Activated B cell treated with CpG ODN at 0.5 μM for 24 hours (primary cell): Measurements from ENCODE around the gene FARSA. TPM values are rescaled to one million over a fixed set of nuclear protein-coding genes. Genes with fewer than 3 reads are reported as not detected.

Source experiments
- ATAC-seq: fragments of 200-7000 bp; cut with Tn5 transposase; one replicate; pipeline ENCODE4 v1.10.0; 2021; ENCODE audit warnings: low read depth, mild to moderate bottlenecking, moderate library complexity
- CTCF ChIA-PET: fragments of 350-600 bp; sonication (Branson Sonifier 250); formaldehyde crosslinking; loops from one replicate; lab custom pipeline; 2021; ENCODE audit warnings: antibody characterized with exemption; lab: Charles Lee
- POLR2A ChIA-PET: fragments of 350-600 bp; sonication (Branson Sonifier 250); formaldehyde crosslinking; loops from one replicate; lab custom pipeline; 2021; ENCODE audit warnings: antibody characterized with exemption; lab: Charles Lee
- DNase-seq: peaks from one replicate; pipeline ENCODE4 v3.0.0; 2022
- H3K27ac Mint-ChIP-seq: one replicate; pipeline ENCODE4 v1.8.0; 2020; ENCODE audit warnings: mixed read lengths
- H3K27me3 Mint-ChIP-seq: one replicate; pipeline ENCODE4 v1.8.0; 2021; ENCODE audit warnings: mixed read lengths
- H3K36me3 Mint-ChIP-seq: one replicate; pipeline ENCODE4 v1.8.0; 2021; ENCODE audit warnings: low read depth, mixed read lengths
- H3K4me1 Mint-ChIP-seq: one replicate; pipeline ENCODE4 v1.8.0; 2021; ENCODE audit warnings: mixed read lengths
- H3K4me3 Mint-ChIP-seq: one replicate; pipeline ENCODE4 v1.8.0; 2020; ENCODE audit warnings: mild to moderate bottlenecking, mixed read lengths
- H3K9me3 Mint-ChIP-seq: one replicate; pipeline ENCODE4 v1.8.0; 2020; ENCODE audit warnings: mixed read lengths
- CTCF ChIP-seq: fragments of 200-600 bp; IDR thresholded peaks from one replicate; pipeline ENCODE4 v1.8.0; 2022; ENCODE audit warnings: antibody characterized with exemption, mild to moderate bottlenecking
- intact Hi-C: fragments of 100-400 bp; cut with micrococcal nuclease; formaldehyde crosslinking; loops from one replicate; pipeline ENCODE4 v1.15.1; 2024
- total RNA-seq: library from RNA; stranded (reverse); gene quantifications from 2 replicates; pipeline ENCODE4 v1.2.3, GENCODE V29; 2022

Gene FARSA
- total RNA-seq, 1 donor from 2014 or later: 76.1 TPM

DNA sequence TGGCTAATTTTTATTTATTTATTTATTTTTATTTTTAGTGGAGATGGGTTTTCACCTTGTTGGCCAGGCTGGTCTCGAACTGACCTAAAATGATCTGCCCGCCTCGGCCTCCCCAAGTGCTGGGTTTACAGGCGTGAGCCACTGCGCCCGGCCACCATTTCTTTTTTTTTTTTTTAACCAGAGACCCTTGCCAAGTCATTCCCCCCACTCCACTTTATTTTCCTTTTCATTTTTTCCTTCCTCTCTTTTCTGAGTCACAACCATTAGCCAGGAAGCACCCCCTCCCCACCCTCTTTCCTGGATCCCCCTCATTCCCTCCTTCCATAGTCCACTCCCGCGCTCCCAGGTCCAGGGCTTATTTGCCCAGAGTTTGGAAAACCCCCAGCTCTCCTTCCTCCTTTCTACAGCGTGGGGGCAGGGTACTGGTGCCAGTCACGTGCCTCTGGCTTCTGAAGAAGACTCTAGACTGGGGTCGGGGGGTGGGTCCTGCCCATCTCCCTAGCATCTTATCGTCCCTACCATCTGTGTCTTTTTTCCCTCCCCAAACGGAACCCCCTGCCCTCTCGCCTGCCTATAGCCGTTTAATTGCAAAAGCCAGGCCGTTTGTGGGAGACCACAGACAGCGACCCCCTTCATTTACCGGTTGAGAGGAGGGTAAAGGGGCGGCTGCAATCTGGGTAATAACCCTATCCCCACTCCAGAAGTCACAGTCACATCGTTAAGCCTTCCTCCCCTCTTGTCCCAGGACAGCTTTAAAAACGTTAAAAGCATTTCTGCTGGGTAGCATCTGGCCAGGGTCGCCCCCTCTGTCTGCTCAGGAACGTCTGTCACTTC lies 3.8 kb upstream of the FARSA start:
- ATAC-seq (no peak), DNase-seq (no peak)
- ChIA-PET POLR2A (interaction anchor here (0.6 to 3.3 kb wide), 22 partner anchors 9 to 1070 kb away, joined by 3 to 37 read pairs (median 5); partner anchors contain the start of genes DNASE2, GADD45GIP1, GCDH and GET3), CTCF (interaction anchor here (0.9 to 1.5 kb wide), 3 partner anchors 28 to 52 kb away, joined by 4 to 5 read pairs (median 5); partner anchors contain the start of gene GCDH)
- Mint-ChIP-seq H3K4me1 (peaks cover 65% of the 10 kb centered on the region), H3K27me3 (no peaks in the 10 kb centered on the region), H3K9me3 (no peaks in the 10 kb centered on the region), H3K36me3 (peaks cover 48% of the 10 kb centered on the region), H3K27ac (peak overlapping the region; percentile 95), H3K4me3 (peak overlapping the region; percentile 99)
- intact Hi-C loops: loop anchor here (5.0 kb wide), 2 partner anchors 215 kb away; partner anchors contain the start of genes IER2, STX10 and TNPO2
- TF ChIP-seq CTCF: no peak

DNA sequence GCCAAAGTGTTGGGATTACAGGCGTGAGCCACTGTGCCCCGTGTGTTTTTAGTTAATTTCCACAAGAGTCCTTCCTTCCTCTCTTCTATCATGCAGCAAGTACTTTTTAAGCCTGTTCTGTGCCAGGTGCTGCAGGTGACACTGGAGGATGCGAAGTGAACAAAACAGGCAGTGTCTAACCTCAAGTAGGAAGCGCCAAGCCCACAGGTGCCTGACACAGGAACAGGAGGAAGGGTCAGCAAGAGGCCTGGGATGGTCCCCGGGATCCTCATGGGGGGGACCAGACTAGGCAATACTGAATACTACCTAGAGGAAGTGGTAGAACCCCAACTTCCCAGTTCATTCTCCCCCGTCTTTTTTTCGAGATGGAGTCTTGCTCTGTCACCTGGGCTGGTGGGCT lies 3.1 kb upstream of the FARSA start:
- H3K4me3 Mint-ChIP-seq: peak overlapping the region; percentile 32
- CTCF ChIA-PET: no interaction called here
- ATAC-seq: no peak
- H3K27me3 Mint-ChIP-seq: no peaks in the 10 kb centered on the region
- peaks cover 42% of the 10 kb centered on the region for H3K36me3 Mint-ChIP-seq
- intact Hi-C loops: loop anchor here (5.0 kb wide), 2 partner anchors 214 to 216 kb away; partner anchors contain the start of genes IER2, STX10 and TNPO2
- no peaks in the 10 kb centered on the region for H3K9me3 Mint-ChIP-seq
- DNase-seq: no peak
- no peak for TF ChIP-seq CTCF
- H3K27ac Mint-ChIP-seq: peak overlapping the region; percentile 41
- H3K4me1 Mint-ChIP-seq: peaks cover 65% of the 10 kb centered on the region
- POLR2A ChIA-PET: interaction anchor here (0.6 to 3.3 kb wide), 8 partner anchors 9 to 200 kb away, joined by 4 to 21 read pairs (median 8); partner anchors contain the start of genes DNASE2, GCDH, GET3 and NACC1

DNA sequence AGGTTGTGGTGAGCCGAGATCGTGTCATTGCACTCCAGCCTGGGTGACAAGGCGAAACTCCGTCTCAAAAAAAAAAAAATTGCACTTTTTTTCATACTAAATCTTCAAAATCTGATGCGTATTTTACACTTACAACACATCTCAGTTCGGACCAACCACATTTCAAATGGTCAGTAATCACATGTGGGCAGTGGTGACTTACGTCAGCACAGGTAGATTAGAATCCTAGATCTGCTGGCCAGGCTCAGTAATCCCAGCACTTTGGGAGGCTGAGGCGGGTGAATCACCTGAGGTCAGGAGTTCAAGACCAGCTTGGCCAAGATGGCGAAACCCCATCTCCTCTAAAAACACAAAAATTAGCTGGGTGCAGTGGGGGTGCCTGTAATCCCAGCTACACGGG lies 1.6 kb upstream of the FARSA start:
- TF ChIP-seq CTCF: no peak
- intact Hi-C loops: loop anchor here (5.0 kb wide), 2 partner anchors 213 to 217 kb away; partner anchors contain the start of genes IER2, STX10 and TNPO2
- Mint-ChIP-seq H3K4me1 (peaks cover 55% of the 10 kb centered on the region), H3K27me3 (no peaks in the 10 kb centered on the region), H3K4me3 (no peak overlapping the region), H3K36me3 (peaks cover 36% of the 10 kb centered on the region), H3K9me3 (no peaks in the 10 kb centered on the region), H3K27ac (no peak overlapping the region)
- ATAC-seq: no peak
- POLR2A ChIA-PET: interaction anchor here (0.7 to 3.5 kb wide), 4 partner anchors 10 to 166 kb away, joined by 3 to 24 read pairs (median 16); partner anchors contain the start of genes GCDH, JUNB and RAD23A
- DNase-seq: no peak
- CTCF ChIA-PET: no interaction called here

- DNase-seq: no peak
- Mint-ChIP-seq H3K9me3 (no peaks in the 10 kb centered on the region), H3K4me3 (peak overlapping the region; percentile 96), H3K4me1 (peaks cover 36% of the 10 kb centered on the region), H3K27ac (peak overlapping the region; percentile 86), H3K36me3 (peaks cover 39% of the 10 kb centered on the region), H3K27me3 (no peaks in the 10 kb centered on the region)
- intact Hi-C loops: loop anchor here (1.0 kb wide), 4 partner anchors 13 to 51 kb away; partner anchors contain the start of genes DNASE2, GCDH, RAD23A and SYCE2
- ChIA-PET CTCF (interaction anchor here (1.2 kb wide), 1 partner anchor 33 kb away, joined by 8 read pairs; no protein-coding TSS in a partner anchor), POLR2A (interaction anchor here (0.5 to 3.5 kb wide), 23 partner anchors 10 to 878 kb away, joined by 3 to 46 read pairs (median 5); partner anchors contain the start of genes C19orf53, DNASE2, GCDH and GET3)
- ATAC-seq: no peak
- no peak for TF ChIP-seq CTCF
These were observed 872 bp downstream of the FARSA start for GRCh38 chr19:12932392-12933286.
